Lower leg skin (tissue), 4 donors: Measurements from ENCODE around the gene TMEM138. TPM values are rescaled to one million over a fixed set of nuclear protein-coding genes. Genes with fewer than 3 reads are reported as not detected.

ENCODE experiments used
- DNase-seq, 2 donors: peaks; one replicate each; pipeline ENCODE4 v3.0.0-alpha.2; 2019; ENCODE audit warnings: low spot score in 2 of 2
- H3K4me3 ChIP-seq: fragments of 200-600 bp; sonication (generic); 2 replicates; pipeline ENCODE4 v1.5.1; 2017; ENCODE audit warnings: mild to moderate bottlenecking, low read depth; ENCODE audit not compliant: poor library complexity, severe bottlenecking
- CTCF ChIP-seq, 3 donors: fragments of 450-650 bp; IDR thresholded peaks; one replicate each; pipeline ENCODE4 v1.5.1; 2016; ENCODE audit warnings: antibody characterized with exemption in 3 of 3, mild to moderate bottlenecking in 3 of 3, moderate library complexity in 2 of 3
- POLR2A ChIP-seq, 2 donors: fragments of 450-650 bp; IDR thresholded peaks; one replicate each; pipeline ENCODE4 v1.6.1; 2016 to 2017; ENCODE audit warnings: antibody characterized with exemption in 2 of 2, mild to moderate bottlenecking in 1 of 2, moderate library complexity in 1 of 2
- WGBS, 2 donors: methylation state at CpG; one replicate each; pipeline ENCODE4 v1.1.5; 2018; 5-methylcytosine and 5-hydroxymethylcytosine counted together
- intact Hi-C: fragments of 100-400 bp; cut with DNase I; formaldehyde crosslinking; loops from one replicate; pipeline ENCODE4 v1.15.0; 2023; ENCODE audit warnings: low total_unique reads
- total RNA-seq, 4 donors: library from RNA; depleted of rRNA; stranded (reverse); fragments of >200 nt; gene quantifications; one replicate each; pipeline ENCODE4 v1.1.0, GENCODE V29; 2016

TMEM138 gene
- total RNA-seq, 4 donors from 2014 or later, result 12.7 to 47.2 (median 18.1) TPM

GRCh38 chr11:61417670-61418069, 55.5 kb downstream of the TMEM138 start:
- no peak for DNase-seq
- TF ChIP-seq POLR2A (IDR thresholded peaks at IDR 0.05) (no peak), CTCF (IDR thresholded peaks at IDR 0.05) (no peak)
- intact Hi-C loops, result no loop called here
- 58 to 60% methylated on average over 2 of the region's 2 CpGs for WGBS, 2 donors
- no peak overlapping the region for H3K4me3 ChIP-seq

GRCh38 chr11:61418136-61418535, 56.0 kb downstream of the TMEM138 start:
- TF ChIP-seq CTCF (IDR thresholded peaks at IDR 0.05), result no peak
- intact Hi-C loops, result no loop called here

More at GRCh38 chr11:61418136-61418535, 56.0 kb downstream of the TMEM138 start:
- DNase-seq, result no peak
- H3K4me3 ChIP-seq, result no peak overlapping the region

Other genes starting within 250 kb of the TMEM138 start
- gene VPS37C, start 200.9 kb upstream of the TMEM138 start, total RNA-seq, result 10 to 100 TPM; 19.6 to 27.6 (median 26.7) TPM
- 1 to 10 TPM in 1 of 4 donors, under 1 TPM in 1, not detected in 2; 0.32 to 1.5 TPM for gene PGA3, start 158.9 kb upstream of the TMEM138 start, total RNA-seq
- 1 to 10 TPM in 1 of 4 donors, under 1 TPM in 1, not detected in 2; 0.65 to 1.5 TPM for gene PGA4, start 140.0 kb upstream of the TMEM138 start, total RNA-seq
- not detected for gene PGA5, start 121.2 kb upstream of the TMEM138 start, total RNA-seq
- under 1 TPM in 2 of 4 donors, not detected in 2; 0.22 to 0.68 TPM for gene VWCE, start 67.1 kb upstream of the TMEM138 start, total RNA-seq
- 100 to 1,000 TPM; 166 to 204 (median 185) TPM for gene DDB1, start 29.3 kb upstream of the TMEM138 start, total RNA-seq
- 10 to 100 TPM; 26.6 to 37.3 (median 33.1) TPM for gene TKFC, start 29.1 kb upstream of the TMEM138 start, total RNA-seq
- gene CYB561A3, start 492 bp upstream of the TMEM138 start, total RNA-seq, result 100 to 1,000 TPM in 1 of 4 donors, 10 to 100 TPM in 3; 55.7 to 102 (median 76.8) TPM
- gene TMEM216, start 30.2 kb downstream of the TMEM138 start, total RNA-seq, result 10 to 100 TPM in 3 of 4 donors, 1 to 10 TPM in 1; 7.8 to 15.9 (median 11.4) TPM
- gene CPSF7, start 67.6 kb downstream of the TMEM138 start, total RNA-seq, result 10 to 100 TPM; 47.1 to 58.2 (median 48.9) TPM
- gene SDHAF2, start 67.8 kb downstream of the TMEM138 start, total RNA-seq, result 10 to 100 TPM; 24.2 to 32.8 (median 28.5) TPM
- gene LRRC10B, start 146.4 kb downstream of the TMEM138 start, total RNA-seq, result 1 to 10 TPM in 3 of 4 donors, under 1 TPM in 1; 0.76 to 2.6 (median 1.9) TPM
- 1 to 10 TPM; 1.5 to 7.5 (median 5.1) TPM for gene SYT7, start 218.7 kb downstream of the TMEM138 start, total RNA-seq